Right atrium auricular region (tissue), 2 donors: Measurements from ENCODE around the gene MT1B. TPM values are rescaled to one million over a fixed set of nuclear protein-coding genes. Genes with fewer than 3 reads are reported as not detected.
"Not testable (repeated sequence)": the region's sequence is repeated elsewhere in the genome, so short reads cannot be mapped to it uniquely, and the experiment has no call there.

ENCODE experiments used
- DNase-seq: peaks from one replicate; pipeline ENCODE4 v3.0.0-alpha.2; 2019; ENCODE audit warnings: low spot score
- H3K27ac ChIP-seq, 2 donors: fragments of 200-600 bp; sonication (generic); 1 replicate in 1 of 2; 2 replicates in 1 of 2; pipeline ENCODE4 v1.5.1; 2016 to 2019
- H3K27me3 ChIP-seq, 2 donors: fragments of 200-600 bp; sonication (generic); one replicate each; pipeline versions ENCODE4 v1.5.1 to v1.6.0; 2017 to 2019
- H3K36me3 ChIP-seq: fragments of 200-600 bp; sonication (generic); one replicate; pipeline ENCODE4 v1.5.1; 2016
- H3K4me1 ChIP-seq, 2 donors: fragments of 200-600 bp; sonication (generic); one replicate each; pipeline versions ENCODE4 v1.5.1 to v1.6.0; 2017 to 2019
- H3K4me3 ChIP-seq, 2 donors: fragments of 200-600 bp; sonication (generic); 1 replicate in 1 of 2; 2 replicates in 1 of 2; pipeline ENCODE4 v1.5.1; 2017 to 2019; ENCODE audit warnings: mild to moderate bottlenecking in 1 of 2, moderate library complexity in 1 of 2
- H3K9me3 ChIP-seq, 2 donors: fragments of 200-600 bp; sonication (generic); one replicate each; pipeline ENCODE4 v1.5.1; 2019
- CTCF ChIP-seq, 2 donors: fragments of 200-600 bp; sonication (generic); IDR thresholded peaks; one replicate each; pipeline ENCODE4 v1.5.1; 2019; ENCODE audit warnings: antibody characterized with exemption in 2 of 2
- total RNA-seq, 2 donors: library from RNA; depleted of rRNA; stranded (reverse); fragments of >200 nt; gene quantifications; one replicate each; pipeline ENCODE4 v1.1.0, GENCODE V29; 2016

Gene MT1B
- total RNA-seq, 2 donors from 2014 or later, result not detected

- DNase-seq, result no peak
- Histone ChIP-seq H3K4me1 (peaks cover 0 to 48% of the 10 kb centered on the region in 2 donors), H3K4me3 (no peak overlapping the region), H3K9me3 (no peaks in the 10 kb centered on the region), H3K36me3 (no peaks in the 10 kb centered on the region), H3K27me3 (no peaks in the 10 kb centered on the region), H3K27ac (no peak overlapping the region)
- TF ChIP-seq CTCF (IDR thresholded peaks at IDR 0.05), result no peak
Observed at GRCh38 chr16:56615353-56615752, 36.3 kb upstream of the MT1B start.

GRCh38 chr16:56616608-56617211 is 35.0 kb upstream of the MT1B start:
- no peak for DNase-seq
- no peaks in the 10 kb centered on the region for H3K27me3 ChIP-seq
- H3K4me3 ChIP-seq, result peak overlapping the region; percentile 25 to 52
- H3K9me3 ChIP-seq, result no peaks in the 10 kb centered on the region
- no peaks in the 10 kb centered on the region for H3K36me3 ChIP-seq
- peaks cover 0 to 35% of the 10 kb centered on the region in 2 donors for H3K4me1 ChIP-seq
- H3K27ac ChIP-seq, result peak overlapping the region; percentile 80 to 86
- TF ChIP-seq CTCF (IDR thresholded peaks at IDR 0.05), result no peak

GRCh38 chr16:56617212-56618085 is 34.2 kb upstream of the MT1B start:
- peak in 1 of 2 donors; percentile 15 for TF ChIP-seq CTCF (IDR thresholded peaks at IDR 0.05)
- DNase-seq, result peak; percentile 84
- H3K4me3 ChIP-seq, result peak overlapping the region; percentile 25 to 52
- H3K36me3 ChIP-seq, result no peaks in the 10 kb centered on the region
- no peaks in the 10 kb centered on the region for H3K27me3 ChIP-seq
- H3K4me1 ChIP-seq, result peaks cover 0 to 35% of the 10 kb centered on the region in 2 donors
- H3K27ac ChIP-seq, result peak overlapping the region; percentile 80 to 86
- no peaks in the 10 kb centered on the region for H3K9me3 ChIP-seq

GRCh38 chr16:56618138-56618537 is 33.5 kb upstream of the MT1B start:
- peak overlapping the region; percentile 80 to 86 for H3K27ac ChIP-seq
- peaks cover 0 to 35% of the 10 kb centered on the region in 2 donors for H3K4me1 ChIP-seq
- H3K27me3 ChIP-seq, result no peaks in the 10 kb centered on the region
- H3K4me3 ChIP-seq, result peak overlapping the region; percentile 25 to 52
- DNase-seq, result no peak
- no peak for TF ChIP-seq CTCF (IDR thresholded peaks at IDR 0.05)
- no peaks in the 10 kb centered on the region for H3K9me3 ChIP-seq
- no peaks in the 10 kb centered on the region for H3K36me3 ChIP-seq

- Histone ChIP-seq H3K9me3 (no peaks in the 10 kb centered on the region), H3K36me3 (no peaks in the 10 kb centered on the region), H3K27me3 (no peaks in the 10 kb centered on the region), H3K27ac (peak overlapping the region; percentile 4 to 86), H3K4me3 (no peak overlapping the region), H3K4me1 (peaks cover 0 to 40% of the 10 kb centered on the region in 2 donors)
- no peak for TF ChIP-seq CTCF (IDR thresholded peaks at IDR 0.05)
- DNase-seq, result no peak
Observed at GRCh38 chr16:56620339-56620897, 31.3 kb upstream of the MT1B start.

- Histone ChIP-seq H3K4me1 (peaks cover 0 to 46% of the 10 kb centered on the region in 2 donors), H3K27ac (peak overlapping the region; percentile 55 to 86)
Observed at GRCh38 chr16:56621665-56622445, 29.8 kb upstream of the MT1B start.

GRCh38 chr16:56623184-56623583 is 28.5 kb upstream of the MT1B start:
- Histone ChIP-seq H3K27ac (peak overlapping the region in 1 of 2 donors; percentile 55), H3K4me1 (peaks cover 0 to 40% of the 10 kb centered on the region in 2 donors)
- DNase-seq, H3K9me3 ChIP-seq, H3K4me3 ChIP-seq, H3K36me3 ChIP-seq, H3K27me3 ChIP-seq: not testable (repeated sequence)

More at GRCh38 chr16:56621665-56622445, 29.8 kb upstream of the MT1B start:
- not testable (repeated sequence) for H3K36me3 ChIP-seq, H3K27me3 ChIP-seq, DNase-seq, H3K4me3 ChIP-seq, H3K9me3 ChIP-seq
